ENCODE measurements around the gene MRPL9. TPM values are rescaled to one million over a fixed set of nuclear protein-coding genes. Genes with fewer than 3 reads are reported as not detected.

The MRPL9 gene
- total and polyA plus RNA-seq, 10 of the 15 experiments (the other 5 are each of a cell fraction or from before 2014, with no cell fraction given): 35.7 to 161 (median 110) TPM

DNA sequence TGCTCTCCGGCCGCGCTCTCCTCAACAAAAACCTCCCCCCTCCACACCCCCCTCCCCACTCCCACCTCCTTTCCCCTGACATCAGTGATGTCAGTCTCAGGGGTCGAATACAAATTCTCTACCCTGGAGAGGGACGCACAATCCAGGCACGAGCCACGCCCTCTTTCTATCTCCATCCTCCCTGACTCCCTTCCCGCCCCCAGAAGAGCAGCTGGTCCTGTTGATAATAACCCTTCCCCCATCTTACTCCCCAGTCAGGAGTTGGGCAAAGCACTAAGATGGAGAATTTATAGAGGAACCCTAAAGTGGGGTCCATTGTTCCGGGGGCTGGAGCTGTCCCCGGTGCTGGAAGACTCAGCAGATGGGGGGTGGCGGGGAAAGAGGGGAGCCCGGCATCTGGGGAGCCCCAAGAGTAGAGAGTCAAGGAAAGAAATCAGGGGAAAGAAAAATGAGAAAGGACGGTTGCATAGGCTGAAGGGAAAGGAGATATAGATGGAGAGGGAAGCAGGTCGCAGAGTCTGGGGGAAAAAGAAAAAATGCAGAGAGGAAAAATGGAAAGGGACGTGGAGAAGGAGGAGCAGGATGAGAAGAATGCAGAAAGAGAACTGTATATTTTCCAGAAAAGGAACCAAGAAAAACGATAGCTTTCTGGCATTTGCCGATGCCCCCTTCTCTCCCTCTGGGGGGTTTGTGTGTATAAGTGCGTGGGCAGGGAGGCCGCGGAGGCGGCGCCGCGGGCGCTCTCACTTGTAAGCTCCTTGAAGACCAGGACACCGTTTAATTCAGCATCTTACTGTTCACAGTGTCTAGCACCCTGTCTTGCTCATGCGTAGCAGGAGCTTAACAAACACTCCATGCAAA, 46.3 kb downstream of the MRPL9 start, which contains the start of gene CELF3:
CELF3 (minus strand) TSS at position 33 of the 861 bp plus-strand sequence. CDS start 783 bp downstream, outside the sequence.
- DNase-seq (ENCODE audit: low read depth, low spot score): no peak
- TF ChIP-seq EGR1 (IDR thresholded peaks at IDR 0.05; ENCODE audit: borderline replicate concordance in 1 of 2, low read depth in 2 of 2, low read length in 2 of 2) (peak in 1 of 2 experiments; percentile 43; a peak in 1 of 3 replicates), NR2C2 (IDR thresholded peaks at IDR 0.05; ENCODE audit: borderline replicate concordance, control insufficient read depth, insufficient read length, low read depth) (no peak), ZBTB4 (CRISPR knock-in tag; IDR thresholded peaks at IDR 0.05) (no peak), HCFC1 (IDR thresholded peaks at IDR 0.05; ENCODE audit: low read length) (no peak), YY1 (IDR thresholded peaks at IDR 0.05; ENCODE audit: low read depth, low read length) (peak; percentile 81), PML (IDR thresholded peaks at IDR 0.05; ENCODE audit: low read length) (no peak), EZH2 (IDR thresholded peaks at IDR 0.05; ENCODE audit: borderline replicate concordance, control insufficient read depth, low read depth, low read length) (no peak), POLR2A (IDR thresholded peaks at IDR 0.05; ENCODE audit: low read depth, low read length) (no peak), REST (IDR thresholded peaks at IDR 0.05; ENCODE audit: low read depth, low read length) (peak; percentile 91), ASH2L (IDR thresholded peaks at IDR 0.05; ENCODE audit: borderline replicate concordance, low read depth) (no peak), JUNB (IDR thresholded peaks at IDR 0.05) (peak; percentile 100), NR2C1 (IDR thresholded peaks at IDR 0.05) (no peak), ZNF384 (IDR thresholded peaks at IDR 0.05; ENCODE audit: borderline replicate concordance, low read depth, low read length) (no peak), SUPT20H (IDR thresholded peaks at IDR 0.05; ENCODE audit: borderline replicate concordance, control insufficient read depth, low read depth, low read length) (0 out of 2 replicates have a peak, but pooled peaks have one; percentile 40), IRF3 (IDR thresholded peaks at IDR 0.05) (peak; percentile 69)
- no peaks in the 10 kb centered on the region for H3K9me3 ChIP-seq (replicated peaks; ENCODE audit: control insufficient read depth, insufficient read depth, low read length)
- ATAC-seq: no peak
- SMC1A ChIA-PET (ENCODE audit: uncharacterized antibody, unreplicated experiment): no interaction called here
- CTCF ChIA-PET: no interaction called here
- H3K27ac ChIP-seq (ENCODE audit: control insufficient read depth, insufficient read depth): no peak within 1 kb of the TSS
- H3K79me2 ChIP-seq (ENCODE audit: control insufficient read depth, insufficient read depth, low read length): no peaks in the 10 kb centered on the region
- intact Hi-C loops (cut with micrococcal nuclease; ENCODE audit: unreplicated experiment) (loop anchor here (10.0 kb wide), 1 partner anchor 118 kb away; the partner anchor contains the start of genes C2CD4D and RORC), in situ Hi-C loops (cut with MboI) (no loop called here)
- no peak for FAIRE-seq
- no peak within 1 kb of the TSS for H3K4me2 ChIP-seq (ENCODE audit: control insufficient read depth, insufficient read depth)
- H3K27me3 ChIP-seq (replicated peaks in 1 of 2; ENCODE audit: control insufficient read depth in 2 of 2, insufficient read depth in 2 of 2, low read length in 1 of 2): peaks cover 3 to 9% of the 10 kb centered on the region in 2 experiments; a peak in 3 of 4 replicates
- H3K4me3 ChIP-seq: no peak within 1 kb of the TSS
- H4K20me1 ChIP-seq (ENCODE audit: control insufficient read depth, insufficient read depth): no peaks in the 10 kb centered on the region
- RAD21 ChIA-PET (ENCODE audit: unreplicated experiment): interaction anchor here (0.7 kb wide), 1 partner anchor 123 kb away, joined by 3 read pairs; no protein-coding TSS in a partner anchor
- BruUV-seq (replicated peaks): no TSS peak
- 21% methylated on average over 25 of the region's 27 CpGs for WGBS (ENCODE audit: insufficient coverage, insufficient replicate concordance, low lambda C conversion rate, missing lambda C conversion rate)
- H3K9ac ChIP-seq (ENCODE audit: control insufficient read depth, insufficient read depth, low read length): no peak within 1 kb of the TSS
- peaks cover 16% of the 10 kb centered on the region for H3K4me1 ChIP-seq (ENCODE audit: control insufficient read depth, insufficient read depth, low read length)
- H3K36me3 ChIP-seq (ENCODE audit: control insufficient read depth in 2 of 2, insufficient read depth in 2 of 2, low read length in 1 of 2): no peaks in the 10 kb centered on the region
- POLR2A ChIA-PET: no interaction called here
- H2AFZ ChIP-seq (ENCODE audit: control insufficient read depth, low read depth, low read length): no peak within 1 kb of the TSS

Data from GM12878 (cell line).